Measurements from ENCODE around the gene RAD51B.

DNA sequence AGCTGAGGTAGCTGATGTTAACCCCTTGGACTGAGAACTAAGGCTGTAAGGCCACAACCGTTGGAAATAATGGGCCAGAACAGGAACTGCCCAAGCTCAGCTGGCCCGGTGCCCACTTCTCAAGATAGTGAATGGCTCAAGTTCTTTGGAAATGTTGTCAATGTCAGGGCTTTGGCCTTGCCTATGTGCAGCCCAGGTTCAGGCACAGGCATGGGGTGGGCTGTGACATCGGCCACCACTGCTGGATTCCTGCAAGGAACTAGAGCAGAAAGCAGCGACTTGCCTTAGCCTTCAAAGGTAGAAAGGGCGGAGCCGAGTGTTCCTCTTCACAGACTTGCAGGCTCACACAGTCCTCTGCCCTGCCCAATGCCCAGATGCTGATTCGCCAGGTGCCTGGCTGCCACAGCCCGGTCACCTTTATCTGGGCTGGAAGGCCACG is 682.1 kb downstream of the RAD51B start:
- TF ChIP-seq, protein P1, sequence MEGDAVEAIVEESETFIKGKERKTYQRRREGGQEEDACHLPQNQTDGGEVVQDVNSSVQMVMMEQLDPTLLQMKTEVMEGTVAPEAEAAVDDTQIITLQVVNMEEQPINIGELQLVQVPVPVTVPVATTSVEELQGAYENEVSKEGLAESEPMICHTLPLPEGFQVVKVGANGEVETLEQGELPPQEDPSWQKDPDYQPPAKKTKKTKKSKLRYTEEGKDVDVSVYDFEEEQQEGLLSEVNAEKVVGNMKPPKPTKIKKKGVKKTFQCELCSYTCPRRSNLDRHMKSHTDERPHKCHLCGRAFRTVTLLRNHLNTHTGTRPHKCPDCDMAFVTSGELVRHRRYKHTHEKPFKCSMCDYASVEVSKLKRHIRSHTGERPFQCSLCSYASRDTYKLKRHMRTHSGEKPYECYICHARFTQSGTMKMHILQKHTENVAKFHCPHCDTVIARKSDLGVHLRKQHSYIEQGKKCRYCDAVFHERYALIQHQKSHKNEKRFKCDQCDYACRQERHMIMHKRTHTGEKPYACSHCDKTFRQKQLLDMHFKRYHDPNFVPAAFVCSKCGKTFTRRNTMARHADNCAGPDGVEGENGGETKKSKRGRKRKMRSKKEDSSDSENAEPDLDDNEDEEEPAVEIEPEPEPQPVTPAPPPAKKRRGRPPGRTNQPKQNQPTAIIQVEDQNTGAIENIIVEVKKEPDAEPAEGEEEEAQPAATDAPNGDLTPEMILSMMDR (IDR thresholded peaks at IDR 0.05; ENCODE audit: insufficient read depth, low read length), result no peak
- TF ChIP-seq SPI1 (IDR thresholded peaks at IDR 0.05; ENCODE audit: borderline replicate concordance, low read depth) (no peak), POLR2AphosphoS5 (IDR thresholded peaks at IDR 0.05; ENCODE audit: low read depth) (no peak), GABPA (IDR thresholded peaks at IDR 0.05; ENCODE audit: low read depth) (no peak)
- TF ChIP-seq, protein P2, sequence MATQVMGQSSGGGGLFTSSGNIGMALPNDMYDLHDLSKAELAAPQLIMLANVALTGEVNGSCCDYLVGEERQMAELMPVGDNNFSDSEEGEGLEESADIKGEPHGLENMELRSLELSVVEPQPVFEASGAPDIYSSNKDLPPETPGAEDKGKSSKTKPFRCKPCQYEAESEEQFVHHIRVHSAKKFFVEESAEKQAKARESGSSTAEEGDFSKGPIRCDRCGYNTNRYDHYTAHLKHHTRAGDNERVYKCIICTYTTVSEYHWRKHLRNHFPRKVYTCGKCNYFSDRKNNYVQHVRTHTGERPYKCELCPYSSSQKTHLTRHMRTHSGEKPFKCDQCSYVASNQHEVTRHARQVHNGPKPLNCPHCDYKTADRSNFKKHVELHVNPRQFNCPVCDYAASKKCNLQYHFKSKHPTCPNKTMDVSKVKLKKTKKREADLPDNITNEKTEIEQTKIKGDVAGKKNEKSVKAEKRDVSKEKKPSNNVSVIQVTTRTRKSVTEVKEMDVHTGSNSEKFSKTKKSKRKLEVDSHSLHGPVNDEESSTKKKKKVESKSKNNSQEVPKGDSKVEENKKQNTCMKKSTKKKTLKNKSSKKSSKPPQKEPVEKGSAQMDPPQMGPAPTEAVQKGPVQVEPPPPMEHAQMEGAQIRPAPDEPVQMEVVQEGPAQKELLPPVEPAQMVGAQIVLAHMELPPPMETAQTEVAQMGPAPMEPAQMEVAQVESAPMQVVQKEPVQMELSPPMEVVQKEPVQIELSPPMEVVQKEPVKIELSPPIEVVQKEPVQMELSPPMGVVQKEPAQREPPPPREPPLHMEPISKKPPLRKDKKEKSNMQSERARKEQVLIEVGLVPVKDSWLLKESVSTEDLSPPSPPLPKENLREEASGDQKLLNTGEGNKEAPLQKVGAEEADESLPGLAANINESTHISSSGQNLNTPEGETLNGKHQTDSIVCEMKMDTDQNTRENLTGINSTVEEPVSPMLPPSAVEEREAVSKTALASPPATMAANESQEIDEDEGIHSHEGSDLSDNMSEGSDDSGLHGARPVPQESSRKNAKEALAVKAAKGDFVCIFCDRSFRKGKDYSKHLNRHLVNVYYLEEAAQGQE (IDR thresholded peaks at IDR 0.05; ENCODE audit: insufficient replicate concordance, low read depth), result no peak

All from HL-60 (cell line).